Lower lobe of right lung (tissue), 2 donors: ENCODE results near the gene FBLN2. TPM values are rescaled to one million over a fixed set of nuclear protein-coding genes. Genes with fewer than 3 reads are reported as not detected.

Source experiments
- ATAC-seq, 2 donors: fragments of 200-7000 bp; cut with Tn5 transposase; one replicate each; pipeline ENCODE4 v1.9.1; 2020 to 2022; ENCODE audit warnings: mild to moderate bottlenecking in 2 of 2, moderate library complexity in 2 of 2
- DNase-seq: peaks from one replicate; pipeline ENCODE4 v3.0.0-alpha.2; 2020
- H3K27ac ChIP-seq: fragments of 200-600 bp; one replicate; pipeline ENCODE4 v1.8.0; 2022
- H3K27me3 ChIP-seq: fragments of 200-600 bp; one replicate; pipeline ENCODE4 v1.8.0; 2022; ENCODE audit warnings: low read depth
- H3K36me3 ChIP-seq: fragments of 200-600 bp; one replicate; pipeline ENCODE4 v1.8.0; 2022; ENCODE audit warnings: mild to moderate bottlenecking
- H3K4me1 ChIP-seq: fragments of 200-600 bp; one replicate; pipeline ENCODE4 v1.8.0; 2022
- H3K4me3 ChIP-seq: fragments of 200-600 bp; one replicate; pipeline ENCODE4 v1.8.0; 2022; ENCODE audit warnings: mild to moderate bottlenecking
- H3K9me3 ChIP-seq: fragments of 200-600 bp; one replicate; pipeline ENCODE4 v1.8.0; 2022
- CTCF ChIP-seq: fragments of 200-600 bp; IDR thresholded peaks from one replicate; pipeline ENCODE4 v1.8.0; 2022; ENCODE audit warnings: antibody characterized with exemption, mild to moderate bottlenecking
- intact Hi-C: fragments of 100-400 bp; cut with DNase I; formaldehyde crosslinking; loops from one replicate; pipeline ENCODE4 v1.11.0; 2022
- total RNA-seq: library from RNA; stranded (reverse); fragmentation: NEBNext Ultra II Directional; extraction: Animal tissue kit (Norgen Biotek cat#: 25700); gene quantifications from one replicate; pipeline ENCODE4 v1.2.1, GENCODE V29; 2021
- donor health status: DM: no; HTN: yes; CAD: no; lungs with severe emphysema.

Gene FBLN2
- total RNA-seq, 1 donor from 2014 or later: 40.8 TPM

DNA sequence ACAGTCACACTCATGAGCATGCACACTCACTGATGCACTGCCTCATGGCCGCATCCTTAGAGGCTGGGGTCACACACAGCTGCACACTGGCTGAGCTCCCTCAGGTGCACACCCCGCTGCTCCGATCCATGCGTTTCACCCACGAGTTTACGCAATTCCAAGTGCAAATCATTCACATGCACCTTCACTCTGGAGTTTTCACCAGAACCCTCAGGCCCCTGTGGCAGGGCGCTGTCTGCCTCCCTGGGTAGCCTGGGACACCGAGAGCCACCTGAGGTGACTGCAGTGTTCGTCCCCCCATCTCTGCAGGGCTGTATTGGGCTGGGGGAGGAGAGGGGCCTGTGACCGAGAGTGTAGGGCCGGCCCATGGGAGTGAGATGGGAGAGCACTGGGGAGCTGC is 134.8 kb downstream of the FBLN2 start:
- no peaks in the 10 kb centered on the region for H3K36me3 ChIP-seq
- no peak for TF ChIP-seq CTCF
- intact Hi-C loops: no loop called here

DNA sequence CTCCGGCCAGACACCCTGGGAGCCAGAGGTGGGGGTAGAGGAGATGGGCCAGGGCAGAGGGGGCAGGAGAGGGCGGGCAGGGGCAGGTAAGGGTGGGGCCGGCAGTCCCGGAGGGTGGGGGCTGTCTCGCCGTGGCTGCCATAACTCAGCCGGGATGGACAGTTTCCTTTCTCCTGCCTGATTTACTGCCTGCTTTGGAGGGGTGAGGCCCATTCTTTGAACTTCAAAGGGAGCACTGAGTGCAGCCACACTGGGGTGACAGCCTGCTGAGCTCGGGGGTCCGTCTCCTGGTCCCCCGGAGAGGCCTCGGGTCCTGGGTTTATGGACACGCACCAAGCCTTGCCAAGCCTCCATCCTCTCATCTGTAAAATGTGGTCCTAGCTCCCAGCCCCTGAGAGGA is 135.4 kb downstream of the FBLN2 start:
- TF ChIP-seq CTCF: no peak
- no peak for DNase-seq
- intact Hi-C loops: no loop called here

More for the DNA sequence above, 134.8 kb downstream of the FBLN2 start:
- ATAC-seq (no peak), DNase-seq (no peak)
- Histone ChIP-seq H3K4me1 (no peaks in the 10 kb centered on the region), H3K9me3 (no peaks in the 10 kb centered on the region), H3K27me3 (peaks cover under 1% of the 10 kb centered on the region), H3K27ac (no peak overlapping the region), H3K4me3 (no peak overlapping the region)

DNA sequence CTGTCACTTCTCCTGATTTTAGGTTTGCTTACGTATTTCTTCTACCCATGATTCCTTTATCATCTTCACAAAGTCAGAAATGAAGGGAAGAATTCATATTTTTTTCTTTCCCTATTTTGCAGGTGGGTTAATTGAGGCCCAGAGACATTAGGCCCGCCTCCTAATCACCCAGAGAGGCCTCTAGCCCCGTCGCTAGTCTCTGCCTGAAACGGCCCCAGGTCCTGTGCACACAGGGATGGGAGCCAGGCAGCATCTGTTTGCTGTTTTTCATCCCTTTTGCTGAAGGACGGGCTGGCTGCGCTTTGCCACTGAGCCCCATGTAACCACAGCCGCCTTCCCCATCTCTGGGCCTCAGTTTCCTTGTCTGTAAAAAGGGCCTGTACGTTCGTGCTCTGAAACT is 135.9 kb downstream of the FBLN2 start:
- Histone ChIP-seq H3K36me3 (no peaks in the 10 kb centered on the region), H3K9me3 (no peaks in the 10 kb centered on the region), H3K4me3 (no peak overlapping the region), H3K4me1 (no peaks in the 10 kb centered on the region), H3K27me3 (peaks cover 5% of the 10 kb centered on the region), H3K27ac (no peak overlapping the region)
- DNase-seq: no peak
- intact Hi-C loops: no loop called here
- no peak for ATAC-seq
- no peak for TF ChIP-seq CTCF

More for the DNA sequence above, 135.4 kb downstream of the FBLN2 start:
- Histone ChIP-seq H3K9me3 (no peaks in the 10 kb centered on the region), H3K4me1 (no peaks in the 10 kb centered on the region), H3K27me3 (peaks cover 5% of the 10 kb centered on the region), H3K4me3 (no peak overlapping the region), H3K36me3 (no peaks in the 10 kb centered on the region), H3K27ac (no peak overlapping the region)
- ATAC-seq: no peak

GRCh38 chr3:13685721-13686120 is 136.8 kb downstream of the FBLN2 start:
- Histone ChIP-seq H3K4me3 (no peak overlapping the region), H3K27me3 (peaks cover 5% of the 10 kb centered on the region), H3K27ac (no peak overlapping the region), H3K36me3 (no peaks in the 10 kb centered on the region), H3K9me3 (no peaks in the 10 kb centered on the region), H3K4me1 (no peaks in the 10 kb centered on the region)
- TF ChIP-seq CTCF: no peak
- no peak for DNase-seq
- intact Hi-C loops: no loop called here
- ATAC-seq: no peak

GRCh38 chr3:13686367-13687160 is 137.6 kb downstream of the FBLN2 start:
- no peak for ATAC-seq
- Histone ChIP-seq H3K9me3 (no peaks in the 10 kb centered on the region), H3K4me3 (no peak overlapping the region), H3K27me3 (peaks cover 5% of the 10 kb centered on the region), H3K27ac (no peak overlapping the region), H3K4me1 (no peaks in the 10 kb centered on the region), H3K36me3 (no peaks in the 10 kb centered on the region)
- TF ChIP-seq CTCF: no peak
- no peak for DNase-seq
- intact Hi-C loops: no loop called here
